Measurements from ENCODE around the gene C10orf143. TPM values are rescaled to one million over a fixed set of nuclear protein-coding genes. Genes with fewer than 3 reads are reported as not detected.
A peak's percentile ranks its signal among the peaks of the same experiment; 100 is the strongest.

The C10orf143 gene
- total and polyA plus RNA-seq, 2 of the 4 experiments (the other 2 are of a cell fraction) = 0.36 to 0.60 TPM

- TF ChIP-seq MXI1 (IDR thresholded peaks at IDR 0.05; ENCODE audit: borderline replicate concordance, low read depth, low read length) = 0 out of 2 replicates have a peak, but pooled peaks have one; percentile 20
- no peak for TF ChIP-seq RFX5 (IDR thresholded peaks at IDR 0.05; ENCODE audit: low read depth, low read length)
These were observed 652 bp upstream of the C10orf143 start (continued) for GRCh38 chr10:130111113-130111851.

- Histone ChIP-seq H2AK9ac (replicated peaks; ENCODE audit: low read depth, low read length, poor library complexity) (peak overlapping the region; percentile 80), H4K8ac (ENCODE audit: low read depth in 2 of 2, low read length in 2 of 2) (peak overlapping the region; percentile 92 to 93), H3K9me3 (ENCODE audit: control insufficient read depth, insufficient read depth, low read length) (no peaks in the 10 kb centered on the region), H3K9ac (ENCODE audit: low read depth, low read length) (peak overlapping the region; percentile 75), H2AK5ac (ENCODE audit: low read depth, low read length) (peak overlapping the region; percentile 74), H3K4me1 (ENCODE audit: control insufficient read depth, insufficient read depth, low read length) (no peaks in the 10 kb centered on the region), H2AFZ (replicated peaks; ENCODE audit: low read length, poor library complexity) (peak overlapping the region; percentile 100), H3K36me3 (ENCODE audit: control insufficient read depth, insufficient read depth, low read length) (no peaks in the 10 kb centered on the region), H2BK120ac (ENCODE audit: low read depth, low read length) (no peak overlapping the region; the same call in 1 of the 2 replicates), H3K27ac (ENCODE audit: insufficient read depth, low read length) (peak overlapping the region; percentile 81), H2BK15ac (ENCODE audit: low read depth, low read length) (no peak overlapping the region), H3K56ac (ENCODE audit: extremely low read depth, insufficient read depth, low read length) (peak overlapping the region; percentile 64), H3K4ac (ENCODE audit: low read depth, low read length) (peak overlapping the region; percentile 97), H3K27me3 (ENCODE audit: control insufficient read depth, insufficient read depth, low read length) (no peaks in the 10 kb centered on the region), H3K9me1 (ENCODE audit: insufficient read depth, low read length) (peaks cover 6% of the 10 kb centered on the region), H3K4me2 (ENCODE audit: low read depth, low read length) (peak overlapping the region; percentile 95), H2BK5ac (ENCODE audit: low read depth, low read length, poor library complexity, severe bottlenecking) (peak overlapping the region; percentile 68), H4K91ac (ENCODE audit: insufficient read depth, low read depth, low read length) (peak overlapping the region; percentile 88), H4K20me1 (ENCODE audit: insufficient read depth, low read length) (no peaks in the 10 kb centered on the region), H3K23ac (ENCODE audit: low read depth, low read length) (peak overlapping the region; percentile 84), H3K14ac (replicated peaks; ENCODE audit: low read depth, low read length) (peak overlapping the region; percentile 99), H3K4me3 (ENCODE audit: insufficient read depth, low read depth, low read length) (peak overlapping the region; percentile 71), H3K79me1 (ENCODE audit: low read depth in 1 of 2, low read length in 2 of 2) (peaks cover 7 to 33% of the 10 kb centered on the region in 2 experiments), H4K5ac (ENCODE audit: low read depth, low read length) (peak overlapping the region; percentile 52), H2BK20ac (ENCODE audit: low read depth, low read length) (no peak overlapping the region), H3K18ac (ENCODE audit: low read depth, low read length) (no peak overlapping the region)
- in situ Hi-C loops (cut with MboI; ENCODE audit: low sequenced_read_pairs) = no loop called here
- TSS peak; percentile 45 for BruUV-seq (replicated peaks)
- ATAC-seq (ENCODE audit: low read depth) (peak; percentile 5), DNase-seq (peak; percentile 85)
- TF ChIP-seq RFX5 (IDR thresholded peaks at IDR 0.05; ENCODE audit: low read depth, low read length) (no peak), SMC3 (IDR thresholded peaks at IDR 0.05; ENCODE audit: low read depth, low read length) (peak; percentile 33), NFE2L2 (IDR thresholded peaks at IDR 0.05; ENCODE audit: low read depth, low read length) (no peak), CTCF (conservative IDR thresholded peaks at IDR 0.05; ENCODE audit: low read depth, low read length) (peak; percentile 85), ELK1 (IDR thresholded peaks at IDR 0.05; ENCODE audit: borderline replicate concordance, low read depth, low read length) (no peak), CEBPB (IDR thresholded peaks at IDR 0.05; ENCODE audit: low read depth, low read length) (no peak), RCOR1 (IDR thresholded peaks at IDR 0.05; ENCODE audit: insufficient replicate concordance, low read length) (no peak), MAFK (IDR thresholded peaks at IDR 0.05; ENCODE audit: low read depth, low read length) (no peak), POLR2A (IDR thresholded peaks at IDR 0.05; ENCODE audit: low read depth, low read length) (no peak), BHLHE40 (IDR thresholded peaks at IDR 0.05; ENCODE audit: low read depth, low read length) (no peak), RAD21 (IDR thresholded peaks at IDR 0.05; ENCODE audit: low read length) (peak; percentile 47)
- ChIA-PET CTCF (interaction anchor here (0.5 to 2.5 kb wide), 16 partner anchors 9 to 1998 kb away, joined by 3 to 10 read pairs (median 4); no protein-coding TSS in a partner anchor), POLR2A (ENCODE audit: unreplicated experiment) (interaction anchor here (0.6 to 2.3 kb wide), 3 partner anchors 18 to 159 kb away, joined by 5 to 8 read pairs (median 7); partner anchors contain the start of gene GLRX3)
- dilution Hi-C loops (cut with HindIII; ENCODE audit: low sequenced_read_pairs, unreplicated experiment) = no loop called here
- intact Hi-C loops (cut with micrococcal nuclease) = loop anchor here (2.0 to 5.0 kb wide), 3 partner anchors 69 to 643 kb away; partner anchors contain the start of gene MGMT
- 8% methylated on average over 5 of the region's 9 CpGs; no CpG with 5 or more reads in 1 of the 2 experiments for WGBS, 2 experiments (ENCODE audit: extremely low coverage in 2 of 2, insufficient read length in 1 of 2)
These were observed 809 bp downstream of the C10orf143 start for GRCh38 chr10:130109796-130110245.
